NCI-H82 treated with DMSO at 0.1 percent for 48 hours (cell line): ENCODE measurements around the gene A1BG.

Experiments
- DNase-seq: peaks from one replicate; lab custom pipeline; 2025; ENCODE audit not compliant: unreplicated experiment; lab: John Stamatoyannopoulos, UW

Gene A1BG

GRCh38 chr19:58352760-58353671 is at the start of gene A1BG:
A1BG (minus strand) TSS chr19:58353492; CDS start chr19:58353437, 55 bp downstream.
- DNase-seq = no peak

- DNase-seq = no peak
Measured at GRCh38 chr19:58401840-58402421, 48.6 kb upstream of the A1BG start.

GRCh38 chr19:58400916-58401839 is 47.9 kb upstream of the A1BG start:
- DNase-seq = peak; percentile 96

GRCh38 chr19:58400316-58400915 is 47.1 kb upstream of the A1BG start:
- no peak for DNase-seq

- DNase-seq = no peak
Measured at GRCh38 chr19:58399903-58400302, 46.6 kb upstream of the A1BG start.

- no peak for DNase-seq
Measured at GRCh38 chr19:58398545-58398944, 45.3 kb upstream of the A1BG start.

GRCh38 chr19:58398087-58398486 is 44.8 kb upstream of the A1BG start:
- no peak for DNase-seq

GRCh38 chr19:58397533-58398037 is 44.3 kb upstream of the A1BG start:
- no peak for DNase-seq

GRCh38 chr19:58396691-58397532 is 43.6 kb upstream of the A1BG start:
- DNase-seq = no peak

GRCh38 chr19:58395979-58396627 is 42.8 kb upstream of the A1BG start:
- DNase-seq = no peak

- no peak for DNase-seq
Measured at GRCh38 chr19:58395220-58395978, 42.1 kb upstream of the A1BG start, which contains the start of gene RNF225. RNF225 (plus strand) TSS chr19:58395656; CDS start chr19:58396090, 434 bp downstream.

GRCh38 chr19:58394821-58395219 is 41.5 kb upstream of the A1BG start:
- no peak for DNase-seq

- no peak for DNase-seq
Measured at GRCh38 chr19:58393725-58394033, 40.4 kb upstream of the A1BG start.

- DNase-seq = no peak
Measured at GRCh38 chr19:58392945-58393724, 39.8 kb upstream of the A1BG start.

- no peak for DNase-seq
Measured at GRCh38 chr19:58388175-58388526, 34.9 kb upstream of the A1BG start.

GRCh38 chr19:58387338-58388174 is 34.3 kb upstream of the A1BG start:
- DNase-seq = no peak
